Measurements from ENCODE around the gene KAZN. TPM values are rescaled to one million over a fixed set of nuclear protein-coding genes. Genes with fewer than 3 reads are reported as not detected.

Gene KAZN
- polyA plus RNA-seq, 1 of the 3 experiments (the other 2 are of a cell fraction) = 6.8 TPM

- TF ChIP-seq REST (IDR thresholded peaks at IDR 0.05; ENCODE audit: low read depth, low read length) (no peak), RXRA (IDR thresholded peaks at IDR 0.05; ENCODE audit: borderline replicate concordance, low read depth) (no peak), NFIC (IDR thresholded peaks at IDR 0.05; ENCODE audit: borderline replicate concordance) (no peak)
Measured at GRCh38 chr1:14896381-14897079, 298.0 kb downstream of the KAZN start (continued).

DNA sequence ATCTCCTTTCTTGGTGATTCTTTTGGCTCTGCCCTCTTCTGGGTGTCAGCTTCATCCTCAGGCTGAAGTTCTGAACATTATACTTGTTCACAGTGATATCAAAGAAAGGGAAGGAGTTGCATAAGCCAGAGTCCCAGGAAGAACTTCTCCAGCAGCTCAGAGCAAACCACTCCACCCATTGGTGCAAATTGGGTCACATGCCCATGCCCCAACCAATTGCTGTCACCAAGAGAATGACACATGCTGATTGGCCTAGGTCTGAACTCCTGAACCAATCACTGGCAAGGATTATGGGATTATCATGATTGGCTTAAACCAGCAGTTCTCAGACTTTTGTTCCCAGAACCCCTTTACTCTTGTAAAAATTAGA lies 298.6 kb downstream of the KAZN start:
- Histone ChIP-seq H3K4me1 (ENCODE audit: control insufficient read depth in 1 of 2, insufficient read depth in 2 of 2, low read depth in 1 of 2, low read length in 1 of 2) (peaks cover 0 to 11% of the 10 kb centered on the region in 2 experiments; a peak in 1 of 4 replicates), H3K4me3 (ENCODE audit: low read depth in 2 of 2, low read length in 1 of 2) (no peak overlapping the region), H3K9me2 (no peaks in the 10 kb centered on the region), H3K36me3 (replicated peaks in 1 of 2; ENCODE audit: control insufficient read depth in 1 of 2, insufficient read depth in 2 of 2, low read length in 1 of 2) (no peaks in the 10 kb centered on the region), H3K4me2 (no peak overlapping the region), H4K20me1 (ENCODE audit: insufficient read depth) (no peaks in the 10 kb centered on the region), H3K9ac (no peak overlapping the region), H3K9me3 (no peaks in the 10 kb centered on the region), H3K27me3 (ENCODE audit: insufficient read depth) (no peaks in the 10 kb centered on the region), H3K27ac (ENCODE audit: low read depth in 2 of 2, low read length in 1 of 2) (no peak overlapping the region), H2AFZ (ENCODE audit: low read depth) (no peak overlapping the region), H3K79me2 (ENCODE audit: insufficient read depth) (no peaks in the 10 kb centered on the region), H3F3A (replicated peaks; ENCODE audit: insufficient read depth) (no peaks in the 10 kb centered on the region)
- ChIA-PET POLR2A (no interaction called here), CTCF (no interaction called here)
- no peak for DNase-seq
- TF ChIP-seq RAD21 (IDR thresholded peaks at IDR 0.05; ENCODE audit: low read length) (no peak), FOSL2 (IDR thresholded peaks at IDR 0.05; ENCODE audit: borderline replicate concordance, low read depth) (no peak), TAF1 (IDR thresholded peaks at IDR 0.05; ENCODE audit: borderline replicate concordance, low read depth, low read length) (no peak), RCOR1 (IDR thresholded peaks at IDR 0.05; ENCODE audit: low read length) (no peak), USF1 (IDR thresholded peaks at IDR 0.05; ENCODE audit: borderline replicate concordance, low read depth) (peak; percentile 52; the same call in 1 of the 2 replicates), RFX5 (IDR thresholded peaks at IDR 0.05; ENCODE audit: low read length) (no peak)
- TF ChIP-seq, protein P1, sequence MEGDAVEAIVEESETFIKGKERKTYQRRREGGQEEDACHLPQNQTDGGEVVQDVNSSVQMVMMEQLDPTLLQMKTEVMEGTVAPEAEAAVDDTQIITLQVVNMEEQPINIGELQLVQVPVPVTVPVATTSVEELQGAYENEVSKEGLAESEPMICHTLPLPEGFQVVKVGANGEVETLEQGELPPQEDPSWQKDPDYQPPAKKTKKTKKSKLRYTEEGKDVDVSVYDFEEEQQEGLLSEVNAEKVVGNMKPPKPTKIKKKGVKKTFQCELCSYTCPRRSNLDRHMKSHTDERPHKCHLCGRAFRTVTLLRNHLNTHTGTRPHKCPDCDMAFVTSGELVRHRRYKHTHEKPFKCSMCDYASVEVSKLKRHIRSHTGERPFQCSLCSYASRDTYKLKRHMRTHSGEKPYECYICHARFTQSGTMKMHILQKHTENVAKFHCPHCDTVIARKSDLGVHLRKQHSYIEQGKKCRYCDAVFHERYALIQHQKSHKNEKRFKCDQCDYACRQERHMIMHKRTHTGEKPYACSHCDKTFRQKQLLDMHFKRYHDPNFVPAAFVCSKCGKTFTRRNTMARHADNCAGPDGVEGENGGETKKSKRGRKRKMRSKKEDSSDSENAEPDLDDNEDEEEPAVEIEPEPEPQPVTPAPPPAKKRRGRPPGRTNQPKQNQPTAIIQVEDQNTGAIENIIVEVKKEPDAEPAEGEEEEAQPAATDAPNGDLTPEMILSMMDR (IDR thresholded peaks at IDR 0.05) = no peak
